GM18502 (cell line): Measurements from ENCODE around the gene MAP4K2.

ENCODE experiments used
- ATAC-seq: cut with Tn5 transposase; IDR thresholded peaks from one replicate; pipeline ENCODE4 v1.9.1; 2021; ENCODE audit warnings: mild to moderate bottlenecking; ENCODE audit not compliant: unreplicated experiment, poor library complexity

The MAP4K2 gene

GRCh38 chr11:64758330-64759079 lies 44.5 kb downstream of the MAP4K2 start:
- no peak for ATAC-seq

GRCh38 chr11:64757549-64758329 lies 45.3 kb downstream of the MAP4K2 start:
- ATAC-seq: no peak

- no peak for ATAC-seq
Observed at GRCh38 chr11:64755681-64756361, 47.2 kb downstream of the MAP4K2 start.

GRCh38 chr11:64754919-64755662 lies 47.9 kb downstream of the MAP4K2 start:
- ATAC-seq: no peak

GRCh38 chr11:64754124-64754918 lies 48.7 kb downstream of the MAP4K2 start:
- ATAC-seq: no peak

- ATAC-seq: no peak
Observed at GRCh38 chr11:64753380-64754123, 49.5 kb downstream of the MAP4K2 start.

GRCh38 chr11:64753019-64753379 lies 50.0 kb downstream of the MAP4K2 start:
- no peak for ATAC-seq

GRCh38 chr11:64752175-64752970 lies 50.6 kb downstream of the MAP4K2 start:
- ATAC-seq: no peak

- no peak for ATAC-seq
Observed at GRCh38 chr11:64751580-64751979, 51.4 kb downstream of the MAP4K2 start.

- no peak for ATAC-seq
Observed at GRCh38 chr11:64751136-64751535, 51.9 kb downstream of the MAP4K2 start.

- ATAC-seq: no peak
Observed at GRCh38 chr11:64750361-64751054, 52.5 kb downstream of the MAP4K2 start.

- ATAC-seq: no peak
Observed at GRCh38 chr11:64747961-64748665, 54.9 kb downstream of the MAP4K2 start.

- ATAC-seq: no peak
Observed at GRCh38 chr11:64746486-64746885, 56.5 kb downstream of the MAP4K2 start.

GRCh38 chr11:64745521-64746328 lies 57.3 kb downstream of the MAP4K2 start:
- no peak for ATAC-seq

- ATAC-seq: no peak
Observed at GRCh38 chr11:64745189-64745520, 57.9 kb downstream of the MAP4K2 start.

- ATAC-seq: no peak
Observed at GRCh38 chr11:64744544-64745188, 58.3 kb downstream of the MAP4K2 start.
